Osteocyte (in vitro differentiated cells): ENCODE results near the gene ANTXR2. TPM values are rescaled to one million over a fixed set of nuclear protein-coding genes. Genes with fewer than 3 reads are reported as not detected.

Experiments
- DNase-seq: peaks from one replicate; pipeline ENCODE4 v3.0.0; 2021; ENCODE audit warnings: mixed read lengths; ENCODE audit not compliant: unreplicated experiment; ENCODE audit errors: extremely low spot score
- H3K27ac Mint-ChIP-seq: one replicate; pipeline ENCODE4 v1.8.0; 2021; ENCODE audit warnings: mild to moderate bottlenecking, mixed read lengths; ENCODE audit not compliant: unreplicated experiment
- H3K27me3 Mint-ChIP-seq: one replicate; pipeline ENCODE4 v1.8.0; 2021; ENCODE audit warnings: mixed read lengths; ENCODE audit not compliant: unreplicated experiment
- H3K36me3 Mint-ChIP-seq: one replicate; pipeline ENCODE4 v1.8.0; 2021; ENCODE audit warnings: mixed read lengths; ENCODE audit not compliant: unreplicated experiment
- H3K4me1 Mint-ChIP-seq: one replicate; pipeline ENCODE4 v1.8.0; 2021; ENCODE audit warnings: mixed read lengths; ENCODE audit not compliant: unreplicated experiment
- H3K4me3 Mint-ChIP-seq: one replicate; pipeline ENCODE4 v1.8.0; 2021; ENCODE audit warnings: mild to moderate bottlenecking, moderate library complexity, mixed read lengths; ENCODE audit not compliant: unreplicated experiment
- H3K9me3 Mint-ChIP-seq: one replicate; pipeline ENCODE4 v1.8.0; 2021; ENCODE audit warnings: mixed read lengths; ENCODE audit not compliant: unreplicated experiment
- CTCF ChIP-seq: fragments of 200-600 bp; sonication (generic); IDR thresholded peaks from 2 replicates; pipeline ENCODE4 v1.5.0; 2021; ENCODE audit warnings: antibody characterized with exemption, mild to moderate bottlenecking, moderate library complexity
- total RNA-seq: library from RNA; stranded (reverse); gene quantifications from 2 replicates; pipeline ENCODE4 v1.2.1, GENCODE V29; 2021

The ANTXR2 gene
- total RNA-seq, 1 donor from 2014 or later = 35.3 TPM

GRCh38 chr4:80104927-80105326 is 31.9 kb upstream of the ANTXR2 start:
- peaks cover 28% of the 10 kb centered on the region for H3K27me3 Mint-ChIP-seq
- H3K36me3 Mint-ChIP-seq = peaks cover 7% of the 10 kb centered on the region
- peaks cover 20% of the 10 kb centered on the region for H3K9me3 Mint-ChIP-seq
- no peaks in the 10 kb centered on the region for H3K4me1 Mint-ChIP-seq
- DNase-seq = no peak
- no peak for TF ChIP-seq CTCF
- H3K27ac Mint-ChIP-seq = no peak overlapping the region
- H3K4me3 Mint-ChIP-seq = no peak overlapping the region

- TF ChIP-seq CTCF = no peak
- H3K4me3 Mint-ChIP-seq = no peak overlapping the region
- peaks cover 7% of the 10 kb centered on the region for H3K36me3 Mint-ChIP-seq
- no peak overlapping the region for H3K27ac Mint-ChIP-seq
- peaks cover 23% of the 10 kb centered on the region for H3K27me3 Mint-ChIP-seq
- H3K4me1 Mint-ChIP-seq = no peaks in the 10 kb centered on the region
- DNase-seq = no peak
- peaks cover 20% of the 10 kb centered on the region for H3K9me3 Mint-ChIP-seq
Measured at GRCh38 chr4:80103629-80104028, 30.6 kb upstream of the ANTXR2 start.

- no peaks in the 10 kb centered on the region for H3K4me1 Mint-ChIP-seq
- H3K27ac Mint-ChIP-seq = no peak overlapping the region
- no peak overlapping the region for H3K4me3 Mint-ChIP-seq
- H3K9me3 Mint-ChIP-seq = peaks cover 6% of the 10 kb centered on the region
- peaks cover 23% of the 10 kb centered on the region for H3K27me3 Mint-ChIP-seq
- TF ChIP-seq CTCF = no peak
- peaks cover 2% of the 10 kb centered on the region for H3K36me3 Mint-ChIP-seq
- no peak for DNase-seq
Measured at GRCh38 chr4:80101792-80102116, 28.7 kb upstream of the ANTXR2 start.

- H3K36me3 Mint-ChIP-seq = no peaks in the 10 kb centered on the region
- DNase-seq = no peak
- H3K27me3 Mint-ChIP-seq = peaks cover 19% of the 10 kb centered on the region
- no peaks in the 10 kb centered on the region for H3K4me1 Mint-ChIP-seq
- H3K4me3 Mint-ChIP-seq = no peak overlapping the region
- no peak overlapping the region for H3K27ac Mint-ChIP-seq
- TF ChIP-seq CTCF = no peak
- peaks cover under 1% of the 10 kb centered on the region for H3K9me3 Mint-ChIP-seq
Measured at GRCh38 chr4:80101071-80101791, 28.2 kb upstream of the ANTXR2 start.

GRCh38 chr4:80099671-80100070 is 26.6 kb upstream of the ANTXR2 start:
- no peak for TF ChIP-seq CTCF
- Mint-ChIP-seq H3K27ac (no peak overlapping the region), H3K36me3 (no peaks in the 10 kb centered on the region), H3K9me3 (no peaks in the 10 kb centered on the region), H3K27me3 (peaks cover 23% of the 10 kb centered on the region), H3K4me1 (no peaks in the 10 kb centered on the region), H3K4me3 (no peak overlapping the region)
- DNase-seq = no peak
